HepG2 (cell line): ENCODE results near the gene METTL25. TPM values are rescaled to one million over a fixed set of nuclear protein-coding genes. Genes with fewer than 3 reads are reported as not detected.

ENCODE experiments used
- AKAP8 ChIP-seq: sonication (generic); formaldehyde crosslinking; IDR thresholded peaks from 2 replicates; pipeline ENCODE4 v1.5.1; 2020; ENCODE audit warnings: mild to moderate bottlenecking, missing genetic modification reagents
- BORCS8-MEF2B ChIP-seq: sonication (generic); formaldehyde crosslinking; IDR thresholded peaks from 2 replicates; pipeline ENCODE4 v1.8.0; 2022; ENCODE audit warnings: mild to moderate bottlenecking, missing genetic modification reagents
- DNMT1 ChIP-seq: sonication (generic); formaldehyde crosslinking; IDR thresholded peaks from 2 replicates; pipeline ENCODE4 v1.5.1; 2020; ENCODE audit warnings: mild to moderate bottlenecking, missing genetic modification reagents
- GATA4 ChIP-seq: sonication (generic); IDR thresholded peaks from 2 replicates; pipeline ENCODE4 v1.6.1; 2016; ENCODE audit warnings: antibody characterized with exemption, low read depth, borderline replicate concordance
- HOXA9 ChIP-seq: sonication (generic); formaldehyde crosslinking; IDR thresholded peaks from 2 replicates; pipeline ENCODE4 v1.8.1; 2022; ENCODE audit warnings: missing genetic modification reagents, mild to moderate bottlenecking, moderate library complexity, borderline replicate concordance
- MAFF ChIP-seq: IDR thresholded peaks from 2 replicates; pipeline ENCODE4 v1.6.1; 2011; ENCODE audit warnings: low read depth, low read length, improper control_type of control experiment
- MED13 ChIP-seq: sonication (generic); formaldehyde crosslinking; IDR thresholded peaks from 2 replicates; pipeline ENCODE4 v1.5.0; 2020; ENCODE audit warnings: missing genetic modification reagents
- NCOA1 ChIP-seq: sonication (generic); formaldehyde crosslinking; IDR thresholded peaks from 2 replicates; pipeline ENCODE4 v1.9.0; 2021; ENCODE audit warnings: missing genetic modification reagents
- SMC3 ChIP-seq: IDR thresholded peaks from 2 replicates; pipeline ENCODE4 v1.6.1; 2011; ENCODE audit warnings: low read length, improper control_type of control experiment
- TEAD2 ChIP-seq: sonication (generic); formaldehyde crosslinking; IDR thresholded peaks from 2 replicates; pipeline ENCODE4 v1.9.0; 2021; ENCODE audit warnings: missing genetic modification reagents
- ZBTB38 ChIP-seq: sonication (generic); formaldehyde crosslinking; IDR thresholded peaks from 2 replicates; pipeline ENCODE4 v1.5.1; 2020; ENCODE audit warnings: mild to moderate bottlenecking, missing genetic modification reagents
- ZMYM2 ChIP-seq: sonication (generic); formaldehyde crosslinking; IDR thresholded peaks from 2 replicates; pipeline ENCODE4 v1.8.0; 2022; ENCODE audit warnings: mild to moderate bottlenecking, missing genetic modification reagents
- ZNF138 ChIP-seq: sonication (generic); formaldehyde crosslinking; IDR thresholded peaks from 2 replicates; pipeline ENCODE4 v1.5.0; 2020; ENCODE audit warnings: mild to moderate bottlenecking, low read depth, missing genetic modification reagents
- ZNF383 ChIP-seq: sonication (generic); formaldehyde crosslinking; IDR thresholded peaks from 2 replicates; pipeline ENCODE4 v1.4.0; 2020; ENCODE audit warnings: missing genetic modification reagents, mild to moderate bottlenecking, borderline replicate concordance
- ZNF713 ChIP-seq: sonication (generic); formaldehyde crosslinking; IDR thresholded peaks from 2 replicates; pipeline ENCODE4 v1.4.0; 2020; ENCODE audit warnings: mild to moderate bottlenecking, missing genetic modification reagents
- ZNF790 ChIP-seq: sonication (generic); formaldehyde crosslinking; IDR thresholded peaks from 2 replicates; pipeline ENCODE4 v1.8.0; 2022; ENCODE audit warnings: missing genetic modification reagents, mild to moderate bottlenecking, borderline replicate concordance
- polyA plus RNA-seq, 8 experiments: library from polyadenylated mRNA; depleted of rRNA in 3 of 8; stranded (reverse) in 7 of 8; unstranded in 1 of 8; fragments of >200 nt; fragmentation: Illumina TruSeq in 4 of 8; extraction: Trizol in 4 of 8; gene quantifications; 2 replicates each; pipeline versions ENCODE4 v1.2.1 to v1.2.3, GENCODE V29; 2011 to 2016; ENCODE audit warnings: low read depth in 4 of 8, missing spikeins in 1 of 8, mixed read lengths in 1 of 8; ENCODE audit not compliant: insufficient read depth in 1 of 8
- total RNA-seq, 5 experiments: library from RNA; depleted of rRNA; stranded (reverse); fragments of >200 nt; fragmentation: Illumina TruSeq; extraction: Trizol; gene quantifications; 2 replicates each; pipeline ENCODE4 v1.2.3, GENCODE V29; 2016; ENCODE audit warnings: low read depth in 1 of 5
- TF ChIP-seq, protein P1 (sequence below): sonication (generic); formaldehyde crosslinking; IDR thresholded peaks from 2 replicates; pipeline ENCODE4 v1.5.0; 2020; ENCODE audit warnings: missing genetic modification reagents
- TF ChIP-seq, protein P2 (sequence below): sonication (generic); formaldehyde crosslinking; IDR thresholded peaks from 2 replicates; pipeline ENCODE4 v1.9.0; 2021; ENCODE audit warnings: mild to moderate bottlenecking, missing genetic modification reagents
- TF ChIP-seq, protein P3 (sequence below): IDR thresholded peaks from 2 replicates; pipeline ENCODE4 v1.6.1; 2016; ENCODE audit warnings: control low read depth

Gene METTL25
- total and polyA plus RNA-seq, 2 of the 13 experiments (the other 11 are each of a cell fraction or from before 2014, with no cell fraction given): 2.2 to 7.8 TPM

DNA sequence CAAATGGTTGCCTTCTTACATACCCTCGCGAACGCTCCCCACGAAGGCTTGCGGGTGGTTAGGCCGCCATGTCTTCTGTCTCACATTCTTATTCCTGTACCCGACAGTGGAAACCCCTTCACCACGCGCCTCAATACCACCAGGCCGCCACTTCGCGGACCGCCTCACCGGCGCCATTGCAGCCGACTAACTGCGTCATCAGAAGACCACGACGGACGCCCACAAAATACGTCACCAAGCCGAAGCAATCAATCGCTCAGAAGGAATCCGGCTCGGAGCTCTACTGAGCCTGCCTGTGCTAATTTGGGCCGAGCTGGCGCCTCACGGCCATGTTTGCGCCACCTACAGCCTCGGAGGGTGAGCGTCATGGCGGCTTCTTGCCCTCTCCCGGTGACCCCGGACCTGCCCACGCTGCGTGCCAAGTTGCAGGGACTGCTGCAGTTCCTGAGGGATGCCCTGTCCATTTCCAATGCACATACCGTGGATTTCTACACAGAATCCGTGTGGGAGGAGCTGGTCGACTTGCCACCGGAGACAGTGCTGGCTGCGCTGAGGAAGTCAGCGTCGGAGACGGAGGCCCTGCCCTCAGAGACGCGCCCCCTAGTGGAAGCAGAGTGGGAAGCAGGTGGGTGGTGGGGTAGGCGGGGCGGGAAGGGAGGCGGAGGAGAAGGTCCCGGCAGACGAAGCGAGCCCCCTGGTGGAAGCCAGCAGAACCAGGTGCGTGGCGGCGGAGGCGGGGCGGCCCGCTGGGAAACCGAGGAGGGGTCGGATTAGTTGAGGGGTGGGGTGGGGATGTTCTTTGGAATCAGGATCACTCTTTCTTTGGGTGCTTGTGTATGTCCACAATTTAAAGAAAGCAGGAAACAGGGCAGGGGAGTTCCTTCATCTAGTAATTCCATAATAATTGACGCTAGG, at the start of gene METTL25, which contains the start of gene CCDC59 (continued):
- TF ChIP-seq, protein P1, sequence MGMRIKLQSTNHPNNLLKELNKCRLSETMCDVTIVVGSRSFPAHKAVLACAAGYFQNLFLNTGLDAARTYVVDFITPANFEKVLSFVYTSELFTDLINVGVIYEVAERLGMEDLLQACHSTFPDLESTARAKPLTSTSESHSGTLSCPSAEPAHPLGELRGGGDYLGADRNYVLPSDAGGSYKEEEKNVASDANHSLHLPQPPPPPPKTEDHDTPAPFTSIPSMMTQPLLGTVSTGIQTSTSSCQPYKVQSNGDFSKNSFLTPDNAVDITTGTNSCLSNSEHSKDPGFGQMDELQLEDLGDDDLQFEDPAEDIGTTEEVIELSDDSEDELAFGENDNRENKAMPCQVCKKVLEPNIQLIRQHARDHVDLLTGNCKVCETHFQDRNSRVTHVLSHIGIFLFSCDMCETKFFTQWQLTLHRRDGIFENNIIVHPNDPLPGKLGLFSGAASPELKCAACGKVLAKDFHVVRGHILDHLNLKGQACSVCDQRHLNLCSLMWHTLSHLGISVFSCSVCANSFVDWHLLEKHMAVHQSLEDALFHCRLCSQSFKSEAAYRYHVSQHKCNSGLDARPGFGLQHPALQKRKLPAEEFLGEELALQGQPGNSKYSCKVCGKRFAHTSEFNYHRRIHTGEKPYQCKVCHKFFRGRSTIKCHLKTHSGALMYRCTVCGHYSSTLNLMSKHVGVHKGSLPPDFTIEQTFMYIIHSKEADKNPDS (CRISPR knock-in tag): no peak
- no peak; the same call in 1 of the 2 replicates for TF ChIP-seq SMC3
- TF ChIP-seq ZNF790 (CRISPR knock-in tag): 0 out of 2 replicates have a peak, but pooled peaks have one; percentile 68
- TF ChIP-seq ZNF383 (CRISPR knock-in tag): peak; percentile 92
- TF ChIP-seq, protein P2, sequence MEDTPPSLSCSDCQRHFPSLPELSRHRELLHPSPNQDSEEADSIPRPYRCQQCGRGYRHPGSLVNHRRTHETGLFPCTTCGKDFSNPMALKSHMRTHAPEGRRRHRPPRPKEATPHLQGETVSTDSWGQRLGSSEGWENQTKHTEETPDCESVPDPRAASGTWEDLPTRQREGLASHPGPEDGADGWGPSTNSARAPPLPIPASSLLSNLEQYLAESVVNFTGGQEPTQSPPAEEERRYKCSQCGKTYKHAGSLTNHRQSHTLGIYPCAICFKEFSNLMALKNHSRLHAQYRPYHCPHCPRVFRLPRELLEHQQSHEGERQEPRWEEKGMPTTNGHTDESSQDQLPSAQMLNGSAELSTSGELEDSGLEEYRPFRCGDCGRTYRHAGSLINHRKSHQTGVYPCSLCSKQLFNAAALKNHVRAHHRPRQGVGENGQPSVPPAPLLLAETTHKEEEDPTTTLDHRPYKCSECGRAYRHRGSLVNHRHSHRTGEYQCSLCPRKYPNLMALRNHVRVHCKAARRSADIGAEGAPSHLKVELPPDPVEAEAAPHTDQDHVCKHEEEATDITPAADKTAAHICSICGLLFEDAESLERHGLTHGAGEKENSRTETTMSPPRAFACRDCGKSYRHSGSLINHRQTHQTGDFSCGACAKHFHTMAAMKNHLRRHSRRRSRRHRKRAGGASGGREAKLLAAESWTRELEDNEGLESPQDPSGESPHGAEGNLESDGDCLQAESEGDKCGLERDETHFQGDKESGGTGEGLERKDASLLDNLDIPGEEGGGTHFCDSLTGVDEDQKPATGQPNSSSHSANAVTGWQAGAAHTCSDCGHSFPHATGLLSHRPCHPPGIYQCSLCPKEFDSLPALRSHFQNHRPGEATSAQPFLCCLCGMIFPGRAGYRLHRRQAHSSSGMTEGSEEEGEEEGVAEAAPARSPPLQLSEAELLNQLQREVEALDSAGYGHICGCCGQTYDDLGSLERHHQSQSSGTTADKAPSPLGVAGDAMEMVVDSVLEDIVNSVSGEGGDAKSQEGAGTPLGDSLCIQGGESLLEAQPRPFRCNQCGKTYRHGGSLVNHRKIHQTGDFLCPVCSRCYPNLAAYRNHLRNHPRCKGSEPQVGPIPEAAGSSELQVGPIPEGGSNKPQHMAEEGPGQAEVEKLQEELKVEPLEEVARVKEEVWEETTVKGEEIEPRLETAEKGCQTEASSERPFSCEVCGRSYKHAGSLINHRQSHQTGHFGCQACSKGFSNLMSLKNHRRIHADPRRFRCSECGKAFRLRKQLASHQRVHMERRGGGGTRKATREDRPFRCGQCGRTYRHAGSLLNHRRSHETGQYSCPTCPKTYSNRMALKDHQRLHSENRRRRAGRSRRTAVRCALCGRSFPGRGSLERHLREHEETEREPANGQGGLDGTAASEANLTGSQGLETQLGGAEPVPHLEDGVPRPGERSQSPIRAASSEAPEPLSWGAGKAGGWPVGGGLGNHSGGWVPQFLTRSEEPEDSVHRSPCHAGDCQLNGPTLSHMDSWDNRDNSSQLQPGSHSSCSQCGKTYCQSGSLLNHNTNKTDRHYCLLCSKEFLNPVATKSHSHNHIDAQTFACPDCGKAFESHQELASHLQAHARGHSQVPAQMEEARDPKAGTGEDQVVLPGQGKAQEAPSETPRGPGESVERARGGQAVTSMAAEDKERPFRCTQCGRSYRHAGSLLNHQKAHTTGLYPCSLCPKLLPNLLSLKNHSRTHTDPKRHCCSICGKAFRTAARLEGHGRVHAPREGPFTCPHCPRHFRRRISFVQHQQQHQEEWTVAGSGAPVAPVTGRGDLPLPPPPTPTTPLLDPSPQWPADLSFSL (CRISPR knock-in tag): no peak
- peak; percentile 14; the same call in 1 of the 2 replicates for TF ChIP-seq GATA4
- 0 out of 2 replicates have a peak, but pooled peaks have one; percentile 42 for TF ChIP-seq NCOA1 (CRISPR knock-in tag)
- TF ChIP-seq MAFF: peak; percentile 41; the same call in 1 of the 2 replicates
- peak; percentile 32; the same call in 1 of the 2 replicates for TF ChIP-seq HOXA9
- TF ChIP-seq ZNF713 (CRISPR knock-in tag): no peak
- 0 out of 2 replicates have a peak, but pooled peaks have one; percentile 53 for TF ChIP-seq TEAD2
- TF ChIP-seq, protein P3, sequence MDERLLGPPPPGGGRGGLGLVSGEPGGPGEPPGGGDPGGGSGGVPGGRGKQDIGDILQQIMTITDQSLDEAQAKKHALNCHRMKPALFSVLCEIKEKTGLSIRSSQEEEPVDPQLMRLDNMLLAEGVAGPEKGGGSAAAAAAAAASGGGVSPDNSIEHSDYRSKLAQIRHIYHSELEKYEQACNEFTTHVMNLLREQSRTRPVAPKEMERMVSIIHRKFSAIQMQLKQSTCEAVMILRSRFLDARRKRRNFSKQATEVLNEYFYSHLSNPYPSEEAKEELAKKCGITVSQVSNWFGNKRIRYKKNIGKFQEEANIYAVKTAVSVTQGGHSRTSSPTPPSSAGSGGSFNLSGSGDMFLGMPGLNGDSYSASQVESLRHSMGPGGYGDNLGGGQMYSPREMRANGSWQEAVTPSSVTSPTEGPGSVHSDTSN (CRISPR knock-in tag): no peak
- TF ChIP-seq AKAP8 (CRISPR knock-in tag): peak; percentile 94
- TF ChIP-seq MED13 (CRISPR knock-in tag): peak; percentile 93
- TF ChIP-seq DNMT1 (CRISPR knock-in tag): peak; percentile 85
- peak; percentile 84 for TF ChIP-seq BORCS8-MEF2B (CRISPR knock-in tag)
- TF ChIP-seq ZNF138: no peak; the same call in 1 of the 2 replicates
- TF ChIP-seq ZMYM2 (CRISPR knock-in tag): no peak
- peak; percentile 89 for TF ChIP-seq ZBTB38 (CRISPR knock-in tag)
